ENCODE data around the gene LRRC53. TPM values are rescaled to one million over a fixed set of nuclear protein-coding genes. Genes with fewer than 3 reads are reported as not detected.
A peak's percentile ranks its signal among the peaks of the same experiment; 100 is the strongest.

LRRC53 gene
- total RNA-seq, 1 donor from 2014 or later: not detected

- DNase-seq: no peak
These were observed 78.1 kb downstream of the LRRC53 start for GRCh38 chr1:74434321-74434720.

GRCh38 chr1:74432325-74432724 is 80.1 kb downstream of the LRRC53 start:
- DNase-seq: no peak

GRCh38 chr1:74431531-74431930 is 80.9 kb downstream of the LRRC53 start:
- no peak for DNase-seq

- no peak for DNase-seq
These were observed 82.0 kb downstream of the LRRC53 start for GRCh38 chr1:74430342-74430934.

- DNase-seq: no peak
These were observed 82.8 kb downstream of the LRRC53 start for GRCh38 chr1:74429580-74429979.

GRCh38 chr1:74427681-74428080 is 84.7 kb downstream of the LRRC53 start:
- peak; percentile 27 for DNase-seq

GRCh38 chr1:74426208-74426937 is 86.0 kb downstream of the LRRC53 start:
- peak; percentile 10 for DNase-seq

- DNase-seq: no peak
These were observed 86.7 kb downstream of the LRRC53 start for GRCh38 chr1:74425676-74426075.

GRCh38 chr1:74423471-74423870 is 88.9 kb downstream of the LRRC53 start:
- no peak for DNase-seq

- peak; percentile 32 for DNase-seq
These were observed 89.8 kb downstream of the LRRC53 start for GRCh38 chr1:74422421-74423292.

- no peak for DNase-seq
These were observed 91.9 kb downstream of the LRRC53 start for GRCh38 chr1:74420467-74420866.

Other genes with a start within 250 kb of the LRRC53 start
- not detected for gene ERICH3, start 161.2 kb upstream of the LRRC53 start, total RNA-seq
- 39.7 TPM for gene CRYZ, start 220.4 kb upstream of the LRRC53 start, total RNA-seq
- 14.5 TPM for gene TYW3, start 220.5 kb upstream of the LRRC53 start, total RNA-seq